ENCODE data around the gene CCDC43.
"Not testable (repeated sequence)": the region's sequence is repeated elsewhere in the genome, so short reads cannot be mapped to it uniquely, and the experiment has no call there.

Gene CCDC43

DNA sequence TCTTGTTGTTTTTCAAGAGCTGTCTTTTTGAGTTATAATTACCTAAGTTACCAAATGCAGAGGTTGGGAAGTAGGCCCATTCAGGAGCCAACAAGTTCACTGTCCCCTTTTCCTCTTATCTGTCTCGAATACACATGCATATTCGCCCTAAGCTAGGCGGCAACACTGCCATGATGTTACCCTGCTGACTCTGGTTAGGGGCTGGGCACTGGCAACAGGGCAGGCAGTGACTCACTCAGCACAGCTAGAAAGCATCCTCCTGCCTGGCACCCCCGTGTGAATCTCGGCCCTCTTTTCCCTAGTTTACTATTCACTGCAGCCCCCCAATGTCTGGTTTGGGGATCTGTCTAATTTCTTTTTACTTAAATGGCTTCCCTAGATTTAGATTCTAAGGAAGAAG, 32.7 kb upstream of the CCDC43 start:
- in situ Hi-C loops (cut with MboI; ENCODE audit: low pct_unique_long_range_greater_than_20kb, low sequenced_read_pairs, unreplicated experiment) = no loop called here
- no peak for DNase-seq (ENCODE audit: low spot score)
- TF ChIP-seq, protein P1, sequence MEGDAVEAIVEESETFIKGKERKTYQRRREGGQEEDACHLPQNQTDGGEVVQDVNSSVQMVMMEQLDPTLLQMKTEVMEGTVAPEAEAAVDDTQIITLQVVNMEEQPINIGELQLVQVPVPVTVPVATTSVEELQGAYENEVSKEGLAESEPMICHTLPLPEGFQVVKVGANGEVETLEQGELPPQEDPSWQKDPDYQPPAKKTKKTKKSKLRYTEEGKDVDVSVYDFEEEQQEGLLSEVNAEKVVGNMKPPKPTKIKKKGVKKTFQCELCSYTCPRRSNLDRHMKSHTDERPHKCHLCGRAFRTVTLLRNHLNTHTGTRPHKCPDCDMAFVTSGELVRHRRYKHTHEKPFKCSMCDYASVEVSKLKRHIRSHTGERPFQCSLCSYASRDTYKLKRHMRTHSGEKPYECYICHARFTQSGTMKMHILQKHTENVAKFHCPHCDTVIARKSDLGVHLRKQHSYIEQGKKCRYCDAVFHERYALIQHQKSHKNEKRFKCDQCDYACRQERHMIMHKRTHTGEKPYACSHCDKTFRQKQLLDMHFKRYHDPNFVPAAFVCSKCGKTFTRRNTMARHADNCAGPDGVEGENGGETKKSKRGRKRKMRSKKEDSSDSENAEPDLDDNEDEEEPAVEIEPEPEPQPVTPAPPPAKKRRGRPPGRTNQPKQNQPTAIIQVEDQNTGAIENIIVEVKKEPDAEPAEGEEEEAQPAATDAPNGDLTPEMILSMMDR (IDR thresholded peaks at IDR 0.05; ENCODE audit: extremely low read depth, insufficient read depth, missing control alignments) = no peak

- in situ Hi-C loops (cut with MboI; ENCODE audit: low pct_unique_long_range_greater_than_20kb, low sequenced_read_pairs, unreplicated experiment) = no loop called here
- TF ChIP-seq, protein P1 (IDR thresholded peaks at IDR 0.05; ENCODE audit: extremely low read depth, insufficient read depth, missing control alignments) = no peak
- DNase-seq (ENCODE audit: low spot score) = no peak
Measured at GRCh38 chr17:44719444-44719843, 29.9 kb upstream of the CCDC43 start.

DNA sequence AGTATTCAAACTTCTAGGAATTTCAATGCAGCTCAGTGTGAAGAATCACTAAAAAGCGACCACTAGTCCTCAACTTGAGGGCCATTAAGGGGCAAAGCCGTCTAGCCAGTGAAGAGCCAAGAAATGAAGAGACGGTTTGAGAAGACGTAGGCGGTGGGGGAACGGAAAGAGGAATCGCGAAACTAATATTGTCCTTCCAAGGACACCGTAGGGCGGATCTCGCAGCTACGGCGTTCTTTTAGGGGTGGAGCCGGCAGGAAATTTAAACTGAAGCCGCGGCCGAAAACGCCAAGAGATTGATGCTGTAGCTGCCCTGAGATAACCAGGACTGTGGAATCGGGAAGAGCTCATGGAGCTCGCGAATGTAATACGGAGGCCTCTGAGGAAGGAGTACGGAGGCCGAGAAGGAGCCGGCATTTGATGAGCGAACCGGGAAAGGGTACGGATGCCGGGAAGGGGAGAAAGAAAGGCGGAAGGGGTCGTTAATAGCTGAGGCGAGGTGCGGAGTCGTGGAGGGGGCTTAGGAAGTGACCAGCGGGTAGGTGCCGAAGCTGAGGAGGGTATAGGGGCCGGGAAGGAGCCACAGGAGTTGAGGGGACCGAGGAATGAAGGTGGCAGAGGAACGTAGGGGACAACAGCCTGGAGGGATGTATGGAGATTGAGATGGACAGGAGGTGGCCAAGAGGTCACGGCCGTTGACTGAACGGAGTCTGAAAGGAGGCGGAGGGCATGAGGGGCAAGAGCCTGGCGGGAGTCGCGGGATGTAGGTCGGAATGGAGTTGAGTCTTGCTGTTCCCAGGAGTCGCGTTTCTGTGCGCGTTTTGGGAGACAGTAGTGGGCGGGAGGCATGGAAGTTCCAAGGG, 19.1 kb upstream of the CCDC43 start, which contains the start of gene DBF4B:
Gene DBF4B (plus strand): TSS at position 265 of the 863 bp plus-strand sequence. CDS start 156 bp downstream, at position 421.
- in situ Hi-C loops (cut with MboI; ENCODE audit: low pct_unique_long_range_greater_than_20kb, low sequenced_read_pairs, unreplicated experiment) = no loop called here
- TF ChIP-seq, protein P1 (IDR thresholded peaks at IDR 0.05; ENCODE audit: extremely low read depth, insufficient read depth, missing control alignments) = no peak
- peak; percentile 89 for DNase-seq (ENCODE audit: low spot score)

GRCh38 chr17:44707755-44708400, 18.3 kb upstream of the CCDC43 start:
- TF ChIP-seq, protein P1 (IDR thresholded peaks at IDR 0.05; ENCODE audit: extremely low read depth, insufficient read depth, missing control alignments) = no peak
- in situ Hi-C loops (cut with MboI; ENCODE audit: low pct_unique_long_range_greater_than_20kb, low sequenced_read_pairs, unreplicated experiment) = no loop called here
- DNase-seq (ENCODE audit: low spot score) = no peak

- in situ Hi-C loops (cut with MboI; ENCODE audit: low pct_unique_long_range_greater_than_20kb, low sequenced_read_pairs, unreplicated experiment); DNase-seq (ENCODE audit: low spot score): not testable (repeated sequence)
Measured at GRCh38 chr17:44700288-44700687, 10.7 kb upstream of the CCDC43 start.

GRCh38 chr17:44693609-44694008, 4.0 kb upstream of the CCDC43 start:
- DNase-seq (ENCODE audit: low spot score) = no peak
- in situ Hi-C loops (cut with MboI; ENCODE audit: low pct_unique_long_range_greater_than_20kb, low sequenced_read_pairs, unreplicated experiment) = no loop called here
- TF ChIP-seq, protein P1 (IDR thresholded peaks at IDR 0.05; ENCODE audit: extremely low read depth, insufficient read depth, missing control alignments) = no peak
